Measurements from ENCODE around the gene CMTR1.
A peak's percentile ranks its signal among the peaks of the same experiment; 100 is the strongest.

CMTR1 gene

DNA sequence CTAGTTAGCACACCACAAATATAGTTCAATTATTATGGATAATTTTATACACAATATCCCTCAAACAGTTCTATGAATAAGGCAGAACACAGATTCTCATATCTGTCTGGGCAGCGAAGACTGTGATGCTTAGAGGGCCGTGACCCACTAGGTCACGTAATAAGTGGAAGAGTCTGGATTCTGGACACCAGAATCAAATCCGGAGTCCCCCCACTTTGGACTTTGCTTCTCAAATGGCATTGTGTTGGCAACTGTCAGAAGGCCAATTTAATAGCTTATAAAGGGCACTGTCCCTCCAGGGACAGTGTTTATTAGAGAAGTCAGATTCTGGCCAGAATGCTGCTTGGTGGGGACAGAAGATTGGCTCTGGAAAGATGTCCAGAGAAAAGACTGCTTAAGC lies 73.5 kb downstream of the CMTR1 start:
- H3K4me1 ChIP-seq (ENCODE audit: control insufficient read depth, insufficient read depth, low read length), result peaks cover under 1% of the 10 kb centered on the region; the same call in 1 of the 2 replicates
- H3K9me3 ChIP-seq (ENCODE audit: control insufficient read depth, insufficient read depth, low read depth, low read length), result no peaks in the 10 kb centered on the region
- H3K27me3 ChIP-seq (ENCODE audit: control insufficient read depth, insufficient read depth, low read length), result peaks cover 10% of the 10 kb centered on the region
- H3K27ac ChIP-seq (ENCODE audit: low read depth, low read length), result no peak overlapping the region
- no peaks in the 10 kb centered on the region for H3K36me3 ChIP-seq (ENCODE audit: control insufficient read depth, insufficient read depth, low read length)
- H3K4me3 ChIP-seq (ENCODE audit: low read depth, low read length), result no peak overlapping the region
- no peak overlapping the region for H3K9ac ChIP-seq (ENCODE audit: low read length)

DNA sequence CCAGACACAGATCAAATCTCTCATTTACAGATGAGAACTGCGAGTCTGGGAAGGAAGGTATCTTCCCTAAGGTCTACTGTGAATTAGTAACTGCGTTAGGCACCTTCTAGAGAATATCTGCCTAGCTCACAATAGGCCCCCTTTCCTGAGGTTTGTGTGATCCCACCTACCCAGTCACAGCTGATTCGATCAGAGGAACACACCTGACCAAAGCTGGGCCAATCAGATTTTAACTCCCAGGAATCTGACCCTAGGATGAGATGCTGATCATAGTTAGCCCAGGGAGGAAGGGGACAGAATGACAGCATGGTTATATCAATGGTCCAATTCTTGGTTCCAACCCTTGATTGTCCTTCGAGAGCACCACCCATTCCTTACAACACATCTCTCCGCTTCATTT lies 74.1 kb downstream of the CMTR1 start:
- H3K27ac ChIP-seq (ENCODE audit: low read depth, low read length), result no peak overlapping the region
- H3K9me3 ChIP-seq (ENCODE audit: control insufficient read depth, insufficient read depth, low read depth, low read length), result no peaks in the 10 kb centered on the region
- H3K27me3 ChIP-seq (ENCODE audit: control insufficient read depth, insufficient read depth, low read length), result peaks cover 16% of the 10 kb centered on the region
- peaks cover 7% of the 10 kb centered on the region for H3K4me1 ChIP-seq (ENCODE audit: control insufficient read depth, insufficient read depth, low read length)
- H3K9ac ChIP-seq (ENCODE audit: low read length), result no peak overlapping the region
- H3K36me3 ChIP-seq (ENCODE audit: control insufficient read depth, insufficient read depth, low read length), result no peaks in the 10 kb centered on the region
- H3K4me3 ChIP-seq (ENCODE audit: low read depth, low read length), result no peak overlapping the region

DNA sequence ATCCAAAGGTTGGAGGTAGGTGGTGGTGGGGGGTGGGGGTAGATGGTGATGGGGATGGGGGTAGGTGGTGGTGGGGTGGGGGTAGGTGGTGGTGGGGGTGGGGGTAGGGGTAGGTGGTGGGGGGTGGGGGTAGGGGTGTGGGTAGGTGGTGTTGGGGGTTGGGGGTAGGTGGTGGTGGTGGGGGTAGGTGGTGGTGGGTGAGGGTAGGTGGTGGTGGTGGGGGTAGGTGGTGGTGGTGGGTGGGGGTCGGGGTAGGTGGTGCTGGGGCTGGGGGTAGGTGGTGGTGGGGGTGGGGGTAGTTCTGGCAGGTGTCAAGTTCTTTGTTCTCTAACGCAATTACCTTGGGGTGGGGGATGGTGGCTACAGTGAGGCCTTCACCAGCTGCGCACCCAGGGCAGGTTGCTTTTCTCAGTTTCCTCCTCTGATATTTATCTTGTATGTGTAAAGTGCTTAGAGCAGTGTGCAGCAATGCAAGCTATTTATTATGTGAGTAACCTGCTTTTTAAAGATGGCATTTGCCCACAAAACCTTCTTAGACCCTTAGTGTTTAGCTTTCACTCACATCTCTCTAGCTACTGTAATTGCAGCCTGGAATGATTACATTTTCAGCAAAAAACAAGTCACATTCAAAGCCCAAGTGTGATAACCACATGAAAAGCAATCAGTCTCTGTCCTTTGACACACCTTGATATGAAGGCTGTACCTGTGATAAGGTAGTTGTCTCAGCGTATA lies 74.8 kb downstream of the CMTR1 start:
- H3K27me3 ChIP-seq (ENCODE audit: control insufficient read depth, insufficient read depth, low read length), result peaks cover 23% of the 10 kb centered on the region
- no peak overlapping the region for H3K27ac ChIP-seq (ENCODE audit: low read depth, low read length)
- no peak overlapping the region for H3K4me3 ChIP-seq (ENCODE audit: low read depth, low read length)

DNA sequence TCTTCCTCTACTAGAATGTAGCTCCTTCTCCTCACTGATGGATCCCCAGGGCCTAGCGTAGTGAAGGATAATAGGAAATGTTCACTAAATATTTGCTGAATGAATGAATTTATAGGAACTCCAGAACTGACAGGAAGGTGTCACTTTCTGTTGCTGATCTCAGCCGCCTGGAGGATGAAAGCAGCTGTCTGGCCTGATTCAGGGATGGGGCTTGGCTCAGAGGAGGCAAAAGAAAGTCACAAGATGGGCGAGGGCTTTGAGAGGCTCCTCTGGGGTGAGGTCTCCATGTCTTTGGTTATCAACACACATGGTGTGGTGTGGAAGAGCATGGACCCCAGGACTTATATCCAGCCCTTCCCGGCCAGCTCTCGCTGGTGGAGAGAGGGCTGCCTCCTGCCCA lies 78.2 kb downstream of the CMTR1 start:
- Histone ChIP-seq H3K27me3 (ENCODE audit: control insufficient read depth, insufficient read depth, low read length) (peaks cover 42% of the 10 kb centered on the region), H3K9me3 (ENCODE audit: control insufficient read depth, insufficient read depth, low read depth, low read length) (no peaks in the 10 kb centered on the region), H3K4me3 (ENCODE audit: low read depth, low read length) (no peak overlapping the region), H3K9ac (ENCODE audit: low read length) (no peak overlapping the region), H3K27ac (ENCODE audit: low read depth, low read length) (no peak overlapping the region), H3K4me1 (ENCODE audit: control insufficient read depth, insufficient read depth, low read length) (peaks cover 47% of the 10 kb centered on the region), H3K36me3 (ENCODE audit: control insufficient read depth, insufficient read depth, low read length) (no peaks in the 10 kb centered on the region)

More for the DNA sequence above, 74.8 kb downstream of the CMTR1 start:
- no peaks in the 10 kb centered on the region for H3K36me3 ChIP-seq (ENCODE audit: control insufficient read depth, insufficient read depth, low read length)
- H3K9ac ChIP-seq (ENCODE audit: low read length), result no peak overlapping the region
- no peaks in the 10 kb centered on the region for H3K9me3 ChIP-seq (ENCODE audit: control insufficient read depth, insufficient read depth, low read depth, low read length)
- H3K4me1 ChIP-seq (ENCODE audit: control insufficient read depth, insufficient read depth, low read length), result peaks cover 15% of the 10 kb centered on the region

DNA sequence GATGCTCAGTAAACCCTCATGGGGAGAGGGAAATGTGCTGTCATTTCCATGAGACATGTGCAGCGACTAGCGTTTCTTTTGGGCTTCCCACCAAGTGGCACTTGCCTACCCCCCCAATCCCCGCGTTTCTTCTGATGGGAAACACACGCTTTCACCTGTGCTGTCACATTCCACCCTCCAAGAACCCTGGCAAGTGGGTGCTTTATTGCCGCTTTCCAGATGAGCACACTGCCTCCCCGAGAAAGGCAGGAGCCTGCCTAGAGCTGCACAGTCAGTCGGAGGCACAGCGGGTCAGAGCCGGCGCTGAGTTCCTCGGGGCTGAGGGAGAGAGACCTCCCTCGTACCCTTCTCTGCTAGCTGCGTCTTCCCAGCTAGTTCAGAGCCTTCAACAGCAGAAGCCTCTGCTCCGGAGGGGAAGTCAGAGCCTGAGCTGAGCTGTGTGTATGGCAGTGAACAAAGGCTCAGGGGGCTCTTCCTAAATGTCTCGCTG lies 78.9 kb downstream of the CMTR1 start:
- H3K36me3 ChIP-seq (ENCODE audit: control insufficient read depth, insufficient read depth, low read length), result no peaks in the 10 kb centered on the region
- peak overlapping the region; percentile 50 for H3K4me3 ChIP-seq (ENCODE audit: low read depth, low read length)
- peaks cover 55% of the 10 kb centered on the region for H3K4me1 ChIP-seq (ENCODE audit: control insufficient read depth, insufficient read depth, low read length)
- peaks cover 43% of the 10 kb centered on the region for H3K27me3 ChIP-seq (ENCODE audit: control insufficient read depth, insufficient read depth, low read length)
- H3K9ac ChIP-seq (ENCODE audit: low read length), result no peak overlapping the region
- H3K9me3 ChIP-seq (ENCODE audit: control insufficient read depth, insufficient read depth, low read depth, low read length), result no peaks in the 10 kb centered on the region
- no peak overlapping the region for H3K27ac ChIP-seq (ENCODE audit: low read depth, low read length)

DNA sequence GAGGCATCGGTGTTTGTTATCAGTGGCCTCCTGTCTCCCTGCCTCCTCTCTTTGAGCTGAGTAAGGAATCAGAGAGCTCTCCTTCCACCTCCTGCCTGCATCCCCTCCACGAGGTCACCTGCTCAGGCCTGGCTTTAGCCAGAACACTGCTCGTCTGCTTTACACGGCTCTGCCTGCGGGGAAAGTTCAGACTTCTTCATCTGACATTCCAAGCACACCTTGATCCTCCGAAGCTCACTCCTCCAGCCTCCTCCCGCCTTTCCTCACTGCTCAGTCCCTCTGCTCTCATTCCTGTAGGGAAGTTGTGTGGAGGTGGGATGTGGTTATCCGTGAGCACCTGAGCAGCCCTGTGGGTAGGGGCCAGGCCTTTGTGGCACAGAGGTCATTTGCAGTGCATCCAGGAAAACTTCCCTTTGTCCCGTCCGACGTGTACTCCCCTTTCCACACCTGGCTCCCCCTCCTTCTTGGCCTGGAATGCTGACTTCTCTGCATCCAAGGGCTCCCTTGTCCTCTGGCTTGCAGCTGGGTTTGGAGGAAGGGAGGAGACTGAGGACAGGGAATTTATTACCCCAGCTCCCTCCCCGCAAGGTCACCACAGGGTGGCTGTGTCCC lies 79.5 kb downstream of the CMTR1 start:
- peaks cover 58% of the 10 kb centered on the region for H3K4me1 ChIP-seq (ENCODE audit: control insufficient read depth, insufficient read depth, low read length)

DNA sequence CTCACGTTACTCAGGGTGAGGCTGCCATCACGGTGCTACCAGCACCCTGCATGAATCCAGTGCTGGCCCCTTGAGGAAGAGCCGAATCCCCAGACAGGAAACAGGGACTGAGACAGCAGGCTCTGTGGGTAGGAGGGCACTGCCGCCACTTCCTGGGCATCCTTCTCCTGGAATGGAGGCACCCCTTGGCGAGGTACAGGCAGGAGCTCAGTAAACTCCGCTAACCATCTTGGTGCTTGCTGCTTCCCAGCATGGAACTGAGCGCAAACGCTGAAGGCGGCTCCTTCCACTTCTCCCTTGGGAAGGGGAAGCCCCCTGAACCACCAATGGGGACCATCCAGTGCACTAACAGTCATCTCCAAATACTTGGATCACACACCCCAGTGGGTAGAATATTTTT lies 80.1 kb downstream of the CMTR1 start:
- H3K9me3 ChIP-seq (ENCODE audit: control insufficient read depth, insufficient read depth, low read depth, low read length), result no peaks in the 10 kb centered on the region
- H3K36me3 ChIP-seq (ENCODE audit: control insufficient read depth, insufficient read depth, low read length), result no peaks in the 10 kb centered on the region
- peaks cover 58% of the 10 kb centered on the region for H3K4me1 ChIP-seq (ENCODE audit: control insufficient read depth, insufficient read depth, low read length)
- no peak overlapping the region for H3K9ac ChIP-seq (ENCODE audit: low read length)
- no peak overlapping the region for H3K27ac ChIP-seq (ENCODE audit: low read depth, low read length)
- H3K27me3 ChIP-seq (ENCODE audit: control insufficient read depth, insufficient read depth, low read length), result peaks cover 48% of the 10 kb centered on the region
- H3K4me3 ChIP-seq (ENCODE audit: low read depth, low read length), result peak overlapping the region; percentile 50

More for the DNA sequence above, 79.5 kb downstream of the CMTR1 start:
- Histone ChIP-seq H3K4me3 (ENCODE audit: low read depth, low read length) (peak overlapping the region; percentile 50), H3K27ac (ENCODE audit: low read depth, low read length) (no peak overlapping the region), H3K9ac (ENCODE audit: low read length) (no peak overlapping the region), H3K27me3 (ENCODE audit: control insufficient read depth, insufficient read depth, low read length) (peaks cover 46% of the 10 kb centered on the region), H3K36me3 (ENCODE audit: control insufficient read depth, insufficient read depth, low read length) (no peaks in the 10 kb centered on the region), H3K9me3 (ENCODE audit: control insufficient read depth, insufficient read depth, low read depth, low read length) (no peaks in the 10 kb centered on the region)

DNA sequence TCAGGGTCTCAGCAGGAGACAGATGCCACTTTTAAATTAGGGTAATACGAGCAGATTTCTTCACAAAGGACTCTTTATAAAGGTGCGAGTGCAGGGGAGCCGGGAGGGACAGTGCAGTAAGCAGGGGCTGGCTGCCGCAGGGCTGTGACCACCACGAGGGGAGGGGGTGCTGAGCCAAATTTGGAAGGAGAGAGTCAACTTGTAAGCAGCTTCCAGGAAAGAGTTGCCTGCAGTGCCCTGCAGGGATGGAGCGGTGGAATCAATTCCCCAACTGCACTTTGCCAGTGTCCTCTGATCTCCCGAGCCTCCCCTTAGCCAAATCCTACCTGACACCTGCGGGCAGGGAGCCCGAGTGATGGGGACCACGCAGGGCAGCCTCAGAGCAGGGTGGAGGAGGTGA lies 80.6 kb downstream of the CMTR1 start:
- no peaks in the 10 kb centered on the region for H3K9me3 ChIP-seq (ENCODE audit: control insufficient read depth, insufficient read depth, low read depth, low read length)
- peak overlapping the region; percentile 50 for H3K4me3 ChIP-seq (ENCODE audit: low read depth, low read length)
- H3K36me3 ChIP-seq (ENCODE audit: control insufficient read depth, insufficient read depth, low read length), result no peaks in the 10 kb centered on the region
- peaks cover 58% of the 10 kb centered on the region for H3K4me1 ChIP-seq (ENCODE audit: control insufficient read depth, insufficient read depth, low read length)
- H3K27me3 ChIP-seq (ENCODE audit: control insufficient read depth, insufficient read depth, low read length), result peaks cover 50% of the 10 kb centered on the region
- no peak overlapping the region for H3K27ac ChIP-seq (ENCODE audit: low read depth, low read length)
- H3K9ac ChIP-seq (ENCODE audit: low read length), result no peak overlapping the region

DNA sequence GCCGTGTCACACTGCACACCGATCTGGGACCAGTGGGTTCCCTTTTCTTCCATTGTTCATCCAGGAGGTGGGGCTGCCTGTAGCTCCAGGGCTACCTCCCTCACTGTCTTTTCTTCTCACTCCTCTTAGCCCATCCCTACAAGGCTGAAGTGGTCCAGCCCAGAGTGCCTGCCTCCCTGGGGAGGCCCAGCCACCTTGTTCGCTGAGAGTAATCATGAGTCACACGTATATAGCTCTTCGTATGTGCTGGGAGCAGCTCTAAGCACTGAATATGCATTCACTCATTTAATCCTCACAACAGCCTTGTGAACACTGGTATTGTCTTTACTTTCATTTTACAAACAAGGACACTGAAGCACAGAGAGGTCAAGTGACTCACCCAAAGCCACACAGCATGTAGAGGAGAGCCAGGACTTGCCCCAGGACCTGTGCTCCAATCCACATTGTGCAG lies 81.3 kb downstream of the CMTR1 start:
- H3K27ac ChIP-seq (ENCODE audit: low read depth, low read length), result no peak overlapping the region
- no peak overlapping the region for H3K4me3 ChIP-seq (ENCODE audit: low read depth, low read length)
- peaks cover 58% of the 10 kb centered on the region for H3K4me1 ChIP-seq (ENCODE audit: control insufficient read depth, insufficient read depth, low read length)
- H3K9me3 ChIP-seq (ENCODE audit: control insufficient read depth, insufficient read depth, low read depth, low read length), result 0 out of 2 replicates have a peak, but pooled peaks cover 1% of the 10 kb centered on the region
- H3K36me3 ChIP-seq (ENCODE audit: control insufficient read depth, insufficient read depth, low read length), result no peaks in the 10 kb centered on the region
- H3K9ac ChIP-seq (ENCODE audit: low read length), result no peak overlapping the region
- peaks cover 50% of the 10 kb centered on the region for H3K27me3 ChIP-seq (ENCODE audit: control insufficient read depth, insufficient read depth, low read length)

DNA sequence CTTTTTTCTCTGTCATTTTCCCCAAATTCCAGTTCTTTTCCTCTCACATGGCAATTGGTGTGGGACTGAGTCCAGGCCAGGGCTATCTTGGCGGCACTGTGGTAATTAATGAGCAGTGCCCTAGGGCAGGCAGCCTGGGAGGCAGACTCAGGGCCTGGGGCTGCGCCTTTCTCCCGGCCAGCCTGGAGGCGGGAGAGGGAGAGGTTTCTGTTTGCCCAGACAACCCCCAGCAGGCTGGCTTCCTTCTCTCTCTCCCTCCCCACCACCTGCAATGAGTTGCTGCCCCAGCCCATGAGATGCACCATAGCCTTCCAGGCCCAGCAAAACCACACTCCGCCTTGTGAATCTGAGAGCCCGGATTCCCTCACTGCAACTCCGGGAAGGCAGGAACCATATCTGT lies 81.8 kb downstream of the CMTR1 start:
- Histone ChIP-seq H3K36me3 (ENCODE audit: control insufficient read depth, insufficient read depth, low read length) (no peaks in the 10 kb centered on the region), H3K9me3 (ENCODE audit: control insufficient read depth, insufficient read depth, low read depth, low read length) (0 out of 2 replicates have a peak, but pooled peaks cover 2% of the 10 kb centered on the region), H3K9ac (ENCODE audit: low read length) (no peak overlapping the region), H3K4me1 (ENCODE audit: control insufficient read depth, insufficient read depth, low read length) (peaks cover 58% of the 10 kb centered on the region), H3K27ac (ENCODE audit: low read depth, low read length) (no peak overlapping the region), H3K27me3 (ENCODE audit: control insufficient read depth, insufficient read depth, low read length) (peaks cover 50% of the 10 kb centered on the region), H3K4me3 (ENCODE audit: low read depth, low read length) (no peak overlapping the region)

DNA sequence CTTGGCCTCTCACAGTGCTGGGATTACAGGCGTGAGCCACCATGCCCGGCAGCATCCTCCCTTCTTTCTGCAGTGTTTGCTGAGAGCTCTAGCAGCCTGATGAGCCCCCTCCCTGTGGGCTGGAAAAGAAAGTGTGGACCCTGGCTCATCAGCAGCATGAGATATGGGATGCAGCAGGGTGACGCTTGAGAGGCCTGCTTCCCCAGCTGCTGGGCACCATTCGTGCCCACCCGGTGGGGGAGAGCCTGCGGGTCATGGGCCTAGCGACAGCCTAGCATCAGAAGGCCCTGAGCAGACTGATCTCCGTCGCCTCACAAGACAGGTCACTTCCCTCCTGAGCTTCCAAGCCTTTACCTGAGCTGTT lies 82.7 kb downstream of the CMTR1 start:
- no peak overlapping the region for H3K27ac ChIP-seq (ENCODE audit: low read depth, low read length)
- H3K27me3 ChIP-seq (ENCODE audit: control insufficient read depth, insufficient read depth, low read length), result peaks cover 48% of the 10 kb centered on the region

More for the DNA sequence above, 82.7 kb downstream of the CMTR1 start:
- no peak overlapping the region for H3K9ac ChIP-seq (ENCODE audit: low read length)
- no peak overlapping the region for H3K4me3 ChIP-seq (ENCODE audit: low read depth, low read length)
- 0 out of 2 replicates have a peak, but pooled peaks cover 2% of the 10 kb centered on the region for H3K9me3 ChIP-seq (ENCODE audit: control insufficient read depth, insufficient read depth, low read depth, low read length)
- H3K36me3 ChIP-seq (ENCODE audit: control insufficient read depth, insufficient read depth, low read length), result no peaks in the 10 kb centered on the region
- peaks cover 58% of the 10 kb centered on the region for H3K4me1 ChIP-seq (ENCODE audit: control insufficient read depth, insufficient read depth, low read length)

Measured in HUES6 (cell line).